GM10847 (cell line): ENCODE results near the gene TMC3.

ENCODE experiments used
- POLR2A ChIP-seq: IDR thresholded peaks from 2 replicates; pipeline ENCODE4 v1.6.1; 2011; ENCODE audit not compliant: insufficient read length; ENCODE audit errors: extremely low read depth

The TMC3 gene

DNA sequence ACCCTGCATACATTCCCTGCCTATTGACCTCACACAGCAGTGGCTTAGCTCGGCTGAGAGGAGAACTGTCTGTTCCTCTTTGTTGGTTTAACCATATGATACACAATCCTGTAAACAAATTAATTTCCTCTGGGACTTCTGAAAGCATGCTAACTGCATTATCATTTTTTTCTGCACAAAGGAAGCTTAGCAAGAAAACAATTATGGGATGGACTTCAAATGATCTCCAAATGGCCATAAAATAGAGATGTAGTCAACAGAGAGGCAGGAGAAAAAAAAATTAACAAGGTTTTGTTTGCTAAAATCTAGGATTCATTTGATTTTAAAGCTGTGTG is 14.4 kb upstream of the TMC3 start:
- TF ChIP-seq POLR2A: no peak

DNA sequence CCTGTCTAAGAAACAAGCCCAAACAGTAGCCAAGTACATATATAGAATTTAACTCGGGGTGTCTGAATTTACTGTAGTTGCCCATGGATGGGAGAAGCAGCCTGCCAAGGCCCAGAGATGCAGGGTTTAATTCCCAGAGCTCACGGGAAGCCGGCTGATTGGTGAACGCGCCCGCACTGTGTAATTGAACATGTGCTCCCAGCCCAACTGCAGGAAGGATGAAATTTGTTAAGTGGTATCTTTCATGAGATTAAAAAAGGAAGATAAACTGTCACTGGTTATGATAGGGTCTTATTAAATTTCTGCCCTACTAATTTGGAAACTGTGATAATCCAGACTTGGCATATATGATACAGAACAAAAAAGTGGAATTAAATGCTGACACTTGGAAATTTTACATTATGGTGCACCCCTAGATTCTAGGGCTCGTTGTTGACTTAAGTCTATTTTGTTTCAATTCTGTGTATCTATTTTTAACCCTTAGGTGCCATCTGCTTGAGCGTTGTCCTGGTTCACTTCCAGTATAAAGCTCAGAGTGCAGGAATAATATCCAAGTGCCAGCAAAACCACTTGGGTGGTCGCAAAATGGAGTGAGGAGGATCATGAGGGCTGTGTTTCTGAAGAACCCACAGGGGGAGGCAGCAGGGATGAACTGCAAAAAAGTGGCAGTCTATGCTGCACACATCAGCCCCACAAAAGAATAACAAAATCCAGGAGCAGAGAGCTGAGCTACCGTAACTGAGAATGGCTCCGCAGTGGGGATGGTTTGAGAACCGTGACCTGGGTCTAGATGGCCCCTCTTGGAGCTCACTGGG is 13.8 kb upstream of the TMC3 start:
- no peak for TF ChIP-seq POLR2A

DNA sequence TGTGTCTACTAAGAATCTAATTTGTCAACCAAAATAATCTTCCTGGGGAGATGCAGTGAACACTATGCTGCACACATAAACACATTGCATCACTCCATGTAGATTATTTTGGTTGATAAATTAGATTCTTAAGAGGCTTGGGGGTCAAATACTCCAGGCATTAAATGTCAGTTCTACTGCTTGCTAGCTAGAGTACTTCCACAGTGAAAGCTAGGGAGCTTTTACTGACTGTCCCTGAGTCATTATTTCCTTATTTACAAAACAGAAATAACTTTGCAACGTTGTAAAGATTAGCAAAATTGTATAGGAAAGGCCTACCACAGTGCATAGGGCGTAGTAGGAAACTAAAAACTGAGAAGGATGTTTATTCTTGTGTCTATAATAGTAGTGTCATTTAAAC is 12.9 kb upstream of the TMC3 start:
- no peak for TF ChIP-seq POLR2A

DNA sequence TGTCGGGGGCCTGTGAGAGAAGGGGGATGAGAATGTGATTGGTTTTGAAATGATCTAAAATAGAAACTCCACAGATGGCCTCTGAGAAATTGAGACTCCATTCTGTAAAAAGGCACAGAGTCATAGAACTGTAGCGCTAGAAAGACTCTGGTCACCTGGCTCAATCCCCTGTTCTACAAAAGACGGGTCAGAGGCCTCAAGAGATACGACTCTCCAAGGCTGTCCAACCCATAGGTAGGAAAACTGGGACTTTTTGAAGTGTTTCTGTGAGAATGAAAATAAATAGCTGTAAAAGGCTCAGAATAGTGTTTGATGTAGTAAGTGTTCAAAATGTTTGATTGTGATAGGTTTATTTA is 11.7 kb upstream of the TMC3 start:
- TF ChIP-seq POLR2A: no peak

DNA sequence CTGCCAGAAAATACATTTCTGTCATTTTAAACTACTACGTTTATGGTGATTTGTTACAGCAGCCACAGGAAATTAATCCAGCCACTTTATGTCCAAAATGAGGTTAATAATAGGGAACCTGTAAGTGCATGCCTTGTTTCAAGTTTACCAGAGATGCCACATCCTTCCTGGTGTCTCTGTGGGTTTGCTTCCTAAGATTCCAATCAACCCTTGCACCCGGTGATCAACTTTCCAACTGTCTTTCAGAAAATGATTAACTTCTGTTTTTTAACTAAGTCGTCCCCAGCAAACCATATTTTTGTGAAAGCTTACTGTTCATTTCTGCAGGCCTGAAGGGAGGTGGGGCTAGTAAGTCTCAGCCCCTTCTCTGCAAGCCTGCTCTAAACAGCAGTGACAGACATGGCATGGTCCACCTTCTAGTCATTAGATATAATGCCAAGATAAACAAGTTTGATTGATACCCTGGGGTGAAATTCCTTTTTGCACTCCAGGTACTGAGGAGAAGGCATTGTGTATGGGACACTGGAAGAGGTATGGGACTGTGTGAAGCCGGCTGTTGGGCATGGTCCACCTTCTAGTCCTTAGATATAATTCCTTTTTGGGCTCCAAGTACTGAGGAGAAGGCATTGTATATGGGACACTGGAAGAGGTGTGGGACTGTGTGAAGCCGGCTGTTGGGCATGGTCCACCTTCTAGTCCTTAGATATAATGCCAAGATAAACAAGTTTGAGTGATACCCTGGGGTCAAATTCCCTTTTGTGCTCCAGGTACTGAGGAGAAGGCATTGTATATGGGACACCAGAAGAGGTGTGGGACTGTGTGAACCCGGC is 11.1 kb upstream of the TMC3 start:
- TF ChIP-seq POLR2A: no peak

DNA sequence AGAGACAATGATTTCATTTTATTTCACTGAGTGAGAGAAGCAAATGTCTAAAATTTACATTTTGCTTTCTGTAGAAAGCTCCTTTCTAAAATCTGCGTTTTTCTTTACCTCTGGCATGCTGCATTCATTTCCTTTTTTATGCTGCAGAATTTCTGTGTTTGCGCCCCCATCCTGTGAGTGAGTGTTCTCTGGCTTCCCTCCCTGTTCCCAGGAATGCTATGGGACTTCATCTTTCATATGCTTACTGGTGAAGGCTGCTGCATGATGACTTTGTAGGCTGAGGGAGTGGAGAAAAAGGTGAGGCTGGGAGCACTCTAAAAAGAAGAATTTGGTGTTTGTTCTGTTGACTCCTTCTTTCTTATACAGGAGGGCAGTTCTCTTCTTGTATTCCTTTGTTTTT is 7.7 kb upstream of the TMC3 start:
- TF ChIP-seq POLR2A: no peak

DNA sequence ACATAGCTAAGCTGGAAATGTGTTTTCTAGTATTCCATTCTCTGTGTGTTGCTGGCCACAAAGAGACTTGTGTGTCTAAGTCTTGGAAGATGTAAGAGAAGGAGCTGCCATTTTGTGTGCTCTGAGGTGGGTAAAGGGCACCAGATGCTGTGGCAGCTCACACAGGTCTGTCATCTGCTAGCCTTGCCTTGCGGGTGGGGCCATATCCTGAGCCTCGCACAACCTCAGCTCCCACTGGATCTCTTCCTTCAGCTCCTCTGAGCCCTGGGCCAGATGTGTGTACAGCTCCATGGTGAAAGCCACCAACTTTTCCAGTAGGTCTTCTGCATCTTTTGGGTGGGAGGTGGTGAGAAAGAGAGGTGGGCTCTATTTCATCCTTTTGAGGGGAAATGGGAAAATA is 6.7 kb upstream of the TMC3 start:
- TF ChIP-seq POLR2A: no peak

DNA sequence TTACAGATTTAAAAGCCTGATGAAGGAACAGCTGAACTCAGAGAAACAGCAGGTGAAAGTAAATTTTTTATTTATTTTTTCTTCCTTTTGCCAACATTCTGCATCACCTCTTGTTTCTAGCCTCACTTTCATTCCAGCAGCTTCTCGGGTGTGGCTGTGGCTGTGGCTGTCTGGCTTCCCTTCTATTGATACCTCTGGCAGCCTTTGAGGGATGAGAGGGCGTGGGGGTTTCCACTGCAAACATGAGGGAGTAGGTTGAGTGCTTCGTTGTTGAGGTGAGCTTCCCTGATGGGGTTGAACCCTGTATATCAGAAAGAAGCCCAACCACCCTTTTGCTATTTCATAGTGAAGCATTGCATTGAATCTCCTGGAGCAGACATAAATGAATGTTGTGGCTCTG is 6.2 kb upstream of the TMC3 start:
- TF ChIP-seq POLR2A: no peak

DNA sequence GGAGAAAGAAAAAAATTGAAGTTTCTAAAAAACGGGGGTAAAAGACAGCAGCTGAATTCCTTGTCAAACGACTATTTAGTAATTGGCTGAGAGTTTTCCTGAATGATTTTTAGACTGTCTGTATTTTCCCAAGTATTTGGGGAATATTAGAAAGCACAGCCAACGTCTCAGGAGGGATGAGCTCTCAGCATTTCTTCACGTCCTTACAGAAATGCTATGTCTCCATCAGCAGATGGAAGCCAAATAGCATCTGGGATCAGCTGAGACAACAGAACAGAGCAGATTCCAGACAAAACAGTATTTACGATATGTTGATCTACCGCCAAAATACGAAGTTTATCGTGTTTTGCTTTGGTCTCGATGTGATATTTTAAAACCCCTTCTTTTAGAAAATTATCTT is 5.3 kb upstream of the TMC3 start:
- TF ChIP-seq POLR2A: no peak

DNA sequence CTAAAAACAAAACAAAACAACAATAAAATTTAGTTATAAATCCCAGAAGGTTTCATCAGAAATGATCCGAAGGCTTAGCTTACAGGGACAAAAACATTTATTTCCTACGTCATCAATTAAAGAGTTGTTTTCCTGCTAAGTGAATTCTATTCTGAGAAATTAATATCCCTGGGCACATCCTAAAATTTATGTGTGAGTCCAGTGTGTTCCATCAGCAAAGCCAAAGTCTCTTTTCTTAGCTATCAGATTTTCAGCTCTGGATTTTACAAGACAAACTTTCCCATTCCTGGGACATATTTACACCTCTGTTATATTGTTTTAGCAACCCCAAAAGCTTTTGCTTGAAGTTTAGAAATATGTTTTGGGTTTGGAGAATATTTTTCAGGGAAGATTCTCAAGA is 4.4 kb upstream of the TMC3 start:
- no peak for TF ChIP-seq POLR2A

DNA sequence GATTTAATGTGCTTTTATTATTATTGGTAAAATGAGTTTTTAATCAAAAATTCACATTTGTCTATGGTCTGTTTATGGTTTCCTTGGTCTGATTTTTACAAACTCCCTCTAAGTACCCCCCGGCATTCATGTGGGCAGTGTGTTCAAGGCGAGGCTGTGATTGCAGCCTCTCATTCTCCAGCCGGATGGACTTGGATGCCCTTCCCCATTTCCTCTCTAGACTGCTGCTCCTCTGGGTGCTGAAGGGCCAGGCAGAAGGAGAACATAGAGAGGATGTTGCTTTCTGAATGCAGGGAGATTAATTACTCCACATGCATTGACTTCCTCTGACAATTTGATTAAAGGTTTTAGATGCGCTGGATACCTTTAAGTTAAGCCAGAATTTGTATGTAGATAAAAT is 3.9 kb upstream of the TMC3 start:
- TF ChIP-seq POLR2A: no peak

DNA sequence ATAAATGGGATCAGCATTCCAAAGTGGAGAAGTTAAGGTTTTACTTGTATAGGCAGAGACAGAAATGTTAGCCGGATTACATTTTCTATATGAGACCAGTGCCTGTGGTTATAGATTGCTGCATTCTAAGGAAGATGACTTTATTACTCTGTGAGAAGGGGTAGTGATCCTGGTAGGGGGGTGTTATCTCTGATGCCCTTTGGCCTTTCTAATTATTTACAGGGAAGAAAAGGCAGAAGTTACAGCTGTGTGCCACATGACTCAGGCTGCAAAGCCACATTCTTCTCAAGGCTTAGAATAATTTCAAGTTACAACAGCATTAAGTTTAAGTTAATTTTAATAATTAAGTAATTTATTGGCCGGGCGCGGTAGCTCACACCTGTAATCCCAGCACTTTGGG is 2.2 kb upstream of the TMC3 start:
- no peak for TF ChIP-seq POLR2A

DNA sequence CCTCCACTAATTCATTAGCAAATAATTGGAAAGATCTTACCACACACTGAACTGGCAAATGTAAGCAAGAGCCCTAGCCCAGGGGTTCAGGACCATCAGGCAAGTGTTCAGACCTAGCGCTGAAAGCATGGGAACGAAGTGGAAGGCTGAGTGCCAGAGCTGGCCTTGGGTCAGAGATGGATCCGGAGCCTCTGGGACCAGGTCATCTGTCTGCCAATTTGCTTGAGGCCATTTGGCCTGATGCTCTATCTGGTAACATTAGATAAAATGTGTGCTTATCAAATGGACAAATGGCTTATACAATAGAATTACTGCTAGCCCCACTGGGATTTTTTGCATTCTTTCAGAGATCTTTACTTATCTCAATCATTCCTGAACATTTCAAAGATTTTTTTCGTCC is 1.4 kb upstream of the TMC3 start:
- TF ChIP-seq POLR2A: no peak

DNA sequence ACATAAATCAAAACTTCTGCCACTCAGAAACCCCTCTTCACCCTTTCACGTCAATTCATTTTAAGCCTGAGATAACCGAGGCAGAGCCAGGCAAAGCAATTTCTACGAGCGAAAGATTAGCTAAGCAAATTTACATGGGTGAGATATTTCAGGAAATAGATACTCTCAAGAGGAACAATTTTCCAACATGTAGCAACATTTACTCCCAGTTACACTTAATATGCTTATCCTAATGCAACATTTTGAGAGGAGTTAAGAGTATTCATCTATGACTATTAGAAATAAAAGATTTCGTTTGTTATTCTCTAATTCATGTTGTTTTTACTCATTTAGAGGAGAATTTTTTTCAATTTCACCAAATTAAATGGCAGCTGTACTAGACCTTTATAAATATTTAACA is 837 bp downstream of the TMC3 start:
- TF ChIP-seq POLR2A: no peak

DNA sequence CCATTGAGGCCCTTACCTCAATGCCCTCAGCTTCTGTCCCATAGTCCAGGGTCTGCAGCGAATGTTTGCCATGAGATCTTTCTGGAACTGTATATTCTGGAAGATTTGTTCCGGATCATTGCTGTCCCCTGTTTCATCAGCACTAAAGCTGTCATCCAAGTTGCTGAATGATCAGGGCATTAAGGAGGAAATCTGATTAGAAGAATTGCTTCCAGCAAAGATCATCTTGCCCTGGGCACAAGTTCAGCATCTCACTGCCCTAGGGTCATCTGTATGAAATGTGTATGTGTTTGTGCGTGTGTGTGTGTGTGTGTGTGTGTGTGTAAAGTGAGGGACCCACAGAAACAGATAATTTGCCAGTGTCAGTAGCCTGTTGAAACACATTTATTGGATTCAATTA is 1.4 kb downstream of the TMC3 start:
- no peak for TF ChIP-seq POLR2A

DNA sequence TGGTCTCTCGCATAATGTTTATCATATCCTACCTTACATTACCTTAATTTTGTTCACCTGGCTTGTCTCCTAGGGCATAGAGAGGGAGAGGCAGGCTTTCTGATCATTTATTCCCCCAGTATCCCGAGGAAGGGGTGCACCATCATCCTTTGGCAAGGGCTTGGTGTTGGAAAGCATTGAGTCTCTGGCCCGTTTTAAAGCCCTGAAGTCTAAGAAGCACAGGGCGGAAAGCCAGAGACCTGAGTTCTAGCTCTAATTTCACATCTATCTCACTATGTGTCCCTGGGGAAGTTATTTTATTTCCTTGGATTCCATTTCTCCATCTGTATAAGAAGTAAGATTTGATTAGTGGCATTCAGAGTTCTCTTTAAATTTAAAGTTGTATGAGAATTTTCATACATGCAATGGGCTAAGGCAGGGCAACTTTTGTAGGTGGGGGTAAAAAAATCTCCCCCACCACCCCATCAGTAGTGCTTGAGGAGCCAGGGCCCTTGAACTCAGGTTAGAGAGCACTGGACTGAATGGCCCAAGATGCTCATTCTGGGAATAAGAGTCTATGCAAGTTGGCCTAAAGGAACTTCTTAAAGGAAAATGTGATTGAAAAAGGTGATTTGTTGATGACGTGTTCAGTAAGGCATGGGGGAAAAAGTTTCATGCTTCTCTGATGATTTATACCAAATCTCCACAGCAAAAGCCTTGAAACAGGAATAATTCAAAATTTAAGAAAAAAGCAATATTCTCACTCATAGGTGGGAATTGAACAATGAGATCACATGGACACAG is 10.1 kb downstream of the TMC3 start:
- no peak for TF ChIP-seq POLR2A

DNA sequence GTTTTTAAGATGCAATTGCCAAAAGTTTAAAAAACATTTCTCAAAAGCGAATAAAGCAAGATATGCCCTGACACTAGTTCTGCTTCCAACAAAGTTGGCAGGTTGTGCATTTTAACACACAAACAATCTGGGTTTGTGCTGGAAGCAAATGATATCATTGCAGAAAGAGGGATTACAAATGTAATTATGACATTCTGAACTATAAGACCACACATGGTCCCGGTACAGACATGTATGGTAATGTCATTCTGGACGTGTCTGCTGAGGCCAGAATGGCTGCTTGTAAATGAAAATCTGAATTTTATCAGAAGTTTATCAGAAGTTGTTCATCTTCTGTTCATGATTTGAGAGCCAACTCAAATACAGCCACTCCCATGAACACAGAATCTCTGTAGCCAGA is 10.7 kb downstream of the TMC3 start:
- TF ChIP-seq POLR2A: no peak

DNA sequence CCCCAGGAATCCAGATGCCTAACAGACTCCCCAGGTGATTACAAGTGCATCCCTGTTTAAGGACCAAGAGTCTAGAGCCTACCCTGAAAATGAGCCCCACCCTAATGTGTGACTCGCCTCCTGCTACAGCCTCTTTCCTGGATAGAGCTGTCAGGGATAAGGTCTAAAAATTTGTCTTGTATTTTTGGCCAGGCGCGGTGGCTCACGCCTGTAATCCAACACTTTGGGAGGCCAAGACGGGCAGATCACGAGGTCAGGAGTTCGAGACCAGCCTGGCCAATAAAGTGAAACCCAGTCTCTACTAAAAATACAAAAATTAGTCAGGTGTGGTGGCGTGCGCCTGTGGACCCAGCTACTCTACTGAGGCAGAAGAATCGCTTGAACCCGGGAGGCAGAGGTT is 11.2 kb downstream of the TMC3 start:
- no peak for TF ChIP-seq POLR2A
